Endometrial microvascular endothelial cells (primary cell): ENCODE measurements around the gene SKIC8. TPM values are rescaled to one million over a fixed set of nuclear protein-coding genes. Genes with fewer than 3 reads are reported as not detected.
"Not testable (repeated sequence)": the region's sequence is repeated elsewhere in the genome, so short reads cannot be mapped to it uniquely, and the experiment has no call there.

Experiments used
- in situ Hi-C: cut with HindIII; loops from 2 replicates; pipeline ENCODE4 v1.10.0; 2017; ENCODE audit warnings: low sequenced_read_pairs, low pct_unique_long_range_greater_than_20kb; ENCODE audit errors: inconsistent ontology term
- total RNA-seq: library from RNA; depleted of rRNA; stranded (reverse); fragments of >200 nt; gene quantifications from one replicate; pipeline ENCODE4 v1.2.3, GENCODE V29; 2015; ENCODE audit errors: inconsistent ontology term

SKIC8 gene
- total RNA-seq, 1 donor from 2014 or later = 101 TPM

DNA sequence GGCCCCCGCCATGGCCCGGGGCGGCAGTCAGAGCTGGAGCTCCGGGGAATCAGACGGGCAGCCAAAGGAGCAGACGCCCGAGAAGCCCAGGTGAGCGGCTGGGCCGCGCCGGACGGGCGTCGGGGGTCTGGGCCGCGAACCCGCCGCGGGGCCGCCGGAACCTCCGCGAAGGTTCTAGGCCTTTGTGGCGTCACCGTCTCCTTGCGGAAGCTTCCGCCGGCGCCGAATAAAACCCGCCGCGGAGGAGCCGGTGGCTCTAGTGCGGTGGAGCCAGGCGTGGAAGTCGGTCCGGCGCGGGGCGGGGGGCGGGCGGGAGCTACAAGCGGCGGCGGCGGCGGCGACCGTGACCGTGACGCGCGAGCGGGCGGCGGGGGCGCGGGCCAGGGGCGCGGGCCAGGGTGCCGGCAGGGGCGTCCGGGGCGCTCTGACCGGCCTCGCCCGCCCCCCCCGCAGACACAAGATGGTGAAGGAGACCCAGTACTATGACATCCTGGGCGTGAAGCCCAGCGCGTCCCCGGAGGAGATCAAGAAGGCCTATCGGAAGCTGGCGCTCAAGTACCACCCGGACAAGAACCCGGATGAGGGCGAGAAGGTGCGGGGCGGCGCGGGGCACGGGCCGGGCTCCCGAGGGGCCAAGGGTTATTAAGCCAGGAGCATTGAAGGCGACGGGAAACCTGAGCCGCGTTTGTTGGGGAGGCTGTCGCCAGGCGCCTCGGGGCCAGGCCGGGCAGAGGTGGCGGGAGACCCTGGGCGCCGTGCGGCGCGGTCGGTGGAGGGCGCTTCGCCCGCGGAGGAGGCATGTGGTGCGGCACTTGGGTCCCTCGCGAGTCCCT, 34.9 kb downstream of the SKIC8 start, which contains the start of gene DNAJA4:
Gene DNAJA4 (plus strand): TSS at position 259 of the 833 bp plus-strand sequence. CDS start 202 bp downstream, at position 461.
- in situ Hi-C loops = loop anchor here (25.0 kb wide), 1 partner anchor 127 kb away; the partner anchor contains the start of genes CIB2 and IDH3A

GRCh38 chr15:78263907-78264303, 35.5 kb downstream of the SKIC8 start:
- in situ Hi-C loops = loop anchor here (25.0 kb wide), 1 partner anchor 127 kb away; the partner anchor contains the start of genes CIB2 and IDH3A

GRCh38 chr15:78263351-78263781, 36.0 kb downstream of the SKIC8 start:
- in situ Hi-C loops = loop anchor here (25.0 kb wide), 1 partner anchor 126 kb away; the partner anchor contains the start of genes CIB2 and IDH3A

DNA sequence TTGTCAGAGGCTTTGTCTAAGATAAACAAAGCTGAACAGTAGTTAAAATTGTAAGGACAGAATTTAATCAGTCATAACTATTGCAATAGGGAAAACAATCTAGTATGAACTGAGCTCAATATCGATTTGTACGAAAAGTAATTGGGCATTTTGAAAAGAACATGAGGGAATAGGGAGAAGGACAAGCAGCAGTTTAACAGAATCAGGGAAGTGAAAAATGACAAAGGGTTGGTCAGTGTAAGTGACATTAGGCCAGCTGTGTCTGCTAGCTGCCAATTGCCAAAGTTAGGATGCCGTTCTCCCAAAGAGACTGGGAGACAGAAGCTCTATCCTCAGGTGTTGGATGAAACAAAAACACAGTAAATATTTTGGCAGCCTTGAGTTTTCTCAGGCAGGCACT, 38.3 kb downstream of the SKIC8 start:
- in situ Hi-C loops = loop anchor here (25.0 kb wide), 1 partner anchor 124 kb away; the partner anchor contains the start of genes CIB2 and IDH3A

- in situ Hi-C loops = loop anchor here (25.0 kb wide), 1 partner anchor 123 kb away; the partner anchor contains the start of genes CIB2 and IDH3A
Measured at GRCh38 chr15:78260489-78260888, 38.9 kb downstream of the SKIC8 start.

DNA sequence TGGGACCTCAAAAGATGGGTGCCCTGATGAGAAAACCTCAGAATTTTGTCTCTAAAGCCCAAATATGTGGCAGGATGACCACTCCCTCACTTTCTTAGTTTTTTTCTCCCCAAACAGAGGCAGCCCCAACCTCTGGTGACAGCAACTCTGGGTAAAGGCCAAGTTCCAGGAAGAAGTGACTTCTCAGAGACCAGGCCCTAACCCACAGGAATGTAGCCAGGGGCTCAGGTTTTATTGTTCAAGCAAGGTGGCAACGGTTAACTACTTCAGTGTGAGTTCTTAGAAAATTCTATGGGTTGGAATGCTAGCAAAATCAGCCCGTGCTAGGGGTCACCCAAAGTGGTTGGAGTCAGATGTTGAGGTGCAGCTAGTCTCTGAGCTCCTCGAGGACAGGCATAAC, 40.2 kb downstream of the SKIC8 start:
- in situ Hi-C loops = loop anchor here (25.0 kb wide), 1 partner anchor 122 kb away; the partner anchor contains the start of genes CIB2 and IDH3A

- in situ Hi-C loops = loop anchor here (25.0 kb wide), 1 partner anchor 120 kb away; the partner anchor contains the start of genes CIB2 and IDH3A
Measured at GRCh38 chr15:78257681-78258080, 41.7 kb downstream of the SKIC8 start.

- in situ Hi-C loops = loop anchor here (25.0 kb wide), 1 partner anchor 119 kb away; the partner anchor contains the start of genes CIB2 and IDH3A
Measured at GRCh38 chr15:78256044-78256437, 43.4 kb downstream of the SKIC8 start.

DNA sequence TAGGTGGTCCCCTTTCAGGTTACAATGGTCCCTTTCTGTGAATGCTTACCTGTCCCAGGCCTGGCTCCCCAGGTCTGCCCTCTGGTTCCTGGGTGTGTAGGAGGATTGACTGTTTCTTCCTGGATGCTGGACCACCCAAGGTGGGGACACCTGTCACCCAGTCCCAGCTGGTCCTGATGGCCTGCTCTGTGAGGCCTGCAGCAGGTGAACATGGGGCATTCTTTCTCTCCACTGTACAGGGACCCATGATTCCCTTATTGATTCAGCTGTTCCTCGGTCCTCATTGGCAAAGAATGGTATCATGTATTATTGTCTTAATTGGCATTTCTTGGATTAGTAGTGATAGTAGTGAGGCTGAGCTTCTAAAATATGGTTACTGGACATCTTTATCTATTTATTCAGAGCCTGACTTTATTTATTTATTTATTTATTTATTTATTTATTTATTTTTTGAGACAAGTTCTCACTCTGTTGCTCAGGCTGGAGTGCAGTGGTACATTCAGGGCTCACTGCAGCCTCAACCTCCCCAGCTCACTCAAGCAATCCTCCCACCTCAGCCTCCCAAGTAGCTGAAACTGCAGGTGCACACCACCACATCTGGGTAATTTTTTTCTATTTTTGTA, 43.9 kb downstream of the SKIC8 start:
- in situ Hi-C loops = loop anchor here (25.0 kb wide), 1 partner anchor 118 kb away; the partner anchor contains the start of genes CIB2 and IDH3A

DNA sequence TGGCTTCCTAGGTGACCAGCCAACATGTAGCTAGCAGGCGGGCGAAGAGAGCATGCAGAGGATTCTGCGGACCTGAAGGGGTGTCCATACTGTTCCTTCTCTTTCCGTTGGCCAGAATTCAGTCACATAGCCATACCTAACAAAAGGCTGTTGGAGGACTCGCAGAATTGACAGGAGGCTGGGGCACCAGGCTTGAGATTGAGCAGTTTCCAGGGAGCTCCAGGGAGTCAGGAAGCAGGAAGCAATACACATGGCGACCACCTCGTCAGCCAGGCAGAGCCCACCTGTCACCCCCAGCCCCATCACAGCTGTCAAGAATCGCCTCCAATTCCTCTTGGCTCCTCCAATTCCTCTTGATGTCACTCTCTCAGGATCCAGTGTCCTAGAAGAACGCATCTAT, 48.3 kb downstream of the SKIC8 start:
- in situ Hi-C loops = loop anchor here (25.0 kb wide), 1 partner anchor 114 kb away; the partner anchor contains the start of genes CIB2 and IDH3A

- in situ Hi-C loops = no loop called here
Measured at GRCh38 chr15:78249131-78249530, 50.3 kb downstream of the SKIC8 start.

GRCh38 chr15:78247911-78248310, 51.5 kb downstream of the SKIC8 start:
- in situ Hi-C loops = no loop called here

- in situ Hi-C loops = not testable (repeated sequence)
Measured at GRCh38 chr15:78245976-78246620, 53.3 kb downstream of the SKIC8 start.

DNA sequence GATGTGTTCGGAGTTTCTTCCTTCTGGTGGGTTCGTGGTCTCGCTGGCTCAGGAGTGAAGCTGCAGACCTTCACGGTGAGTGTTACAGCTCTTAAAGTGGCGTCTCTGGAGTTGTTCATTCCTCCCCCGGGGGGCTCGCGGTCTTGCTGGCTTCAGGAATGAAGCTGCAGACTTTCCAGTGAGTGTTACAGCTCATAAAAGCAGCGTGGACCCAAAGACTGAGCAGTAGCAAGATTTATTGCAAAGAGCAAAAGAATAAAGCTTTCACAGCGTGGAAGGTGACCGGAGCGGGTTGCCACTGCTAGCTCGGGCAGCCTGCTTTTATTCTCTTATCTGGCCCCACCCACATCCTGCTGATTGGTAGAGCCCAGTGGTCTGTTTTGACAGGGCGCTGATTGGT, 54.0 kb downstream of the SKIC8 start:
- in situ Hi-C loops = not testable (repeated sequence)

DNA sequence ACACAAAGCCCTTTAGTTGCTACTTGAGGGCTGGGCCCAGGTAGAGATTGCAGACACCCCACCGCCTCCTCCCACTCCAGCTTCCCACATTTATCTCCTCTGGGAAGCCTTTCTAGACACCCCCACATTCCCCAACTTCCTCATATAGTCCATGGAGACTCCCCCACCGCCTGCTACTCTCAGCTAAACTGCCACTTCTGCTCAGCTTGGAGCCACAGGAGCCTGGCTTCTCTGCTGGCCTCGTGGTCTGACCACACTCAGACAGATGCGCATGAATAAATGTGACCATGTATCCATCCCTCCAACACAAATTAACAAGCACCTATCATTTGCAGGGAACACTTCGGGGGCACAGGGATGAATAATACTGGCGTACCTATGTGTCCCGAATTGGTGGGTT, 54.5 kb downstream of the SKIC8 start:
- in situ Hi-C loops = no loop called here

- in situ Hi-C loops = no loop called here
Measured at GRCh38 chr15:78244101-78244500, 55.3 kb downstream of the SKIC8 start.

- in situ Hi-C loops = no loop called here
Measured at GRCh38 chr15:78243491-78243941, 55.9 kb downstream of the SKIC8 start.

- in situ Hi-C loops = no loop called here
Measured at GRCh38 chr15:78243058-78243457, 56.4 kb downstream of the SKIC8 start.

- in situ Hi-C loops = no loop called here
Measured at GRCh38 chr15:78242128-78242527, 57.3 kb downstream of the SKIC8 start.
